Colonic mucosa (tissue), 4 donors: ENCODE results near the gene OGFR. TPM values are rescaled to one million over a fixed set of nuclear protein-coding genes. Genes with fewer than 3 reads are reported as not detected.

ENCODE experiments used
- DNase-seq: peaks from one replicate; pipeline ENCODE4 v3.0.0-alpha.2; 2020
- H3K27ac ChIP-seq: fragments of 200-600 bp; one replicate; pipeline ENCODE4 v1.8.0; 2021
- H3K27me3 ChIP-seq: fragments of 200-600 bp; one replicate; pipeline ENCODE4 v1.8.0; 2021
- H3K36me3 ChIP-seq: fragments of 200-600 bp; one replicate; pipeline ENCODE4 v1.8.0; 2021
- H3K4me1 ChIP-seq: fragments of 200-600 bp; one replicate; pipeline ENCODE4 v1.8.0; 2021; ENCODE audit warnings: mild to moderate bottlenecking
- H3K4me3 ChIP-seq: fragments of 200-600 bp; one replicate; pipeline ENCODE4 v1.8.0; 2021
- H3K9ac ChIP-seq, 2 donors: one replicate each; pipeline ENCODE4 v1.7.0; 2013; ENCODE audit warnings: control low read depth in 2 of 2, low read depth in 2 of 2, low read length in 2 of 2
- H3K9me3 ChIP-seq: fragments of 200-600 bp; one replicate; pipeline ENCODE4 v1.8.0; 2021
- intact Hi-C: fragments of 100-400 bp; cut with DNase I; formaldehyde crosslinking; loops from one replicate; pipeline ENCODE4 v1.14.1; 2022
- total RNA-seq, 2 donors: library from RNA; stranded (reverse); fragmentation: NEBNext Ultra II Directional in 1 of 2; extraction: Animal tissue kit (Norgen Biotek cat#: 25700) in 1 of 2; gene quantifications; one replicate each; pipeline ENCODE4 v1.2.1, GENCODE V29; 2021
- TF ChIP-seq, protein P1 (sequence below): fragments of 200-600 bp; IDR thresholded peaks from one replicate; pipeline ENCODE4 v1.8.0; 2022; ENCODE audit warnings: antibody characterized with exemption, mild to moderate bottlenecking
- donor health status: healthy.
- donor health status: DM: no; HTN: no; CAD: no.
- donor health status: DM: no; HTN: no; CAD: no.

OGFR gene
- total RNA-seq, 2 donors from 2014 or later = 36.3 to 36.8 TPM

DNA sequence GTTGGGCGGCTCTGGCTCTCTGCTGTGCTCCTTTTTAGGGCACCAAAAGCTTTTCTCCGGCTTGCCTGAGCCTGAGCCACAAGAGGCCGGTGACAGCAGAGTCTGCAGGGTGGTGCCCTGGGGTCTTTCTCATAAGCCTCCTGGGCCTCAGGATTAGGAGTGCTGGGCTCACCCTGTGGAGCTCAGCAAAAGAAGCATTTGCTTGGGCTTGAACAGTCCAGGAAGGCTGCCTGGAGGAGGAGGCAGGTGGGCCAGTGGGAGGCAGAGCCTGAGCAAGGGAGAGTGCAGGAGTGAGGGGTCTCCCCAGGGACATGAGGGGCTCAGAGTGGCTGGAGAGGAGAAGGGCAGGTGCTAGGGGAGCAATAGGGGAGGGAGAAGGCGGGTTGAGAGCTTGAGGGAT, 41.2 kb upstream of the OGFR start:
- Histone ChIP-seq H3K4me1 (no peaks in the 10 kb centered on the region), H3K27ac (no peak overlapping the region), H3K27me3 (no peaks in the 10 kb centered on the region), H3K4me3 (no peak overlapping the region), H3K36me3 (no peaks in the 10 kb centered on the region), H3K9ac (no peak overlapping the region), H3K9me3 (no peaks in the 10 kb centered on the region)
- TF ChIP-seq, protein P1, sequence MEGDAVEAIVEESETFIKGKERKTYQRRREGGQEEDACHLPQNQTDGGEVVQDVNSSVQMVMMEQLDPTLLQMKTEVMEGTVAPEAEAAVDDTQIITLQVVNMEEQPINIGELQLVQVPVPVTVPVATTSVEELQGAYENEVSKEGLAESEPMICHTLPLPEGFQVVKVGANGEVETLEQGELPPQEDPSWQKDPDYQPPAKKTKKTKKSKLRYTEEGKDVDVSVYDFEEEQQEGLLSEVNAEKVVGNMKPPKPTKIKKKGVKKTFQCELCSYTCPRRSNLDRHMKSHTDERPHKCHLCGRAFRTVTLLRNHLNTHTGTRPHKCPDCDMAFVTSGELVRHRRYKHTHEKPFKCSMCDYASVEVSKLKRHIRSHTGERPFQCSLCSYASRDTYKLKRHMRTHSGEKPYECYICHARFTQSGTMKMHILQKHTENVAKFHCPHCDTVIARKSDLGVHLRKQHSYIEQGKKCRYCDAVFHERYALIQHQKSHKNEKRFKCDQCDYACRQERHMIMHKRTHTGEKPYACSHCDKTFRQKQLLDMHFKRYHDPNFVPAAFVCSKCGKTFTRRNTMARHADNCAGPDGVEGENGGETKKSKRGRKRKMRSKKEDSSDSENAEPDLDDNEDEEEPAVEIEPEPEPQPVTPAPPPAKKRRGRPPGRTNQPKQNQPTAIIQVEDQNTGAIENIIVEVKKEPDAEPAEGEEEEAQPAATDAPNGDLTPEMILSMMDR = no peak
- intact Hi-C loops = no loop called here
- no peak for DNase-seq

DNA sequence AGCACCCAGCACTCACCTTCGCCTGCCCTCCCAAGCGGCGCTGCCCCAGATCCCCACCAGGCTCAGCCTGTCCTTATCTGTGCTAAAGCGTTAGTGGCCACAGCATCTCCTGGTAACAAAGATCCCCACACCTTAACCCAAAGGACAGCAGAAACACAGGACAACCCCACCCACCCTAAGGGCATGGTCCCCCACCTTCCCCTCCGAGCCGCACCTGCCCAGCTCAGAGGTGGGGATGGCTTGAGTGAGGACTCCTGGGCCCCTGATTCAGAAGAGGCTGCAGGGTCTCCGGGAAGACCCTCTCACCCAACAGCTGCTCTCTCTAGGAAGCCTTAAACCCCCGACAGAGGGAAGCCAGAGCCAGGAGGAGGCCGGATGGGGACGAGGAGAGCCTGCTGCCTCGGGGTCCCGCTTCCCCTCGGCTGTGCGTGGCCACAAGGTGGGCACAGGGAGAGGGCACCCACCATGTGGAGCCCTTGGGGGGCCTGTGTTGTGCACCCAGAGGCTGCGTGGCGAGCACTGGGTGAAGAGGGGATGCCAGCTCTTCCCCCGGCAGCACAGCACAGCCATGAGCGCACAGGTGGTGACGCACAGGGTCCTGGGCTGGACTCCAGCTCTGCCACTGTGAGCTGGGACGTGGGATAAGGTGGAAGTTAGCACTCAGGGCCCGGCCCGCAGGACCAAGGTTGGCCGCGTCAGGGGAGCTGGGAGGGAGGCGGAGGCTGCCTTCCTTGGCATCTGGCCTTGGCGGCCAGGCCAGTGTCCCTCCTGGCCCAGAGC, 40.3 kb upstream of the OGFR start:
- TF ChIP-seq, protein P1 = no peak
- intact Hi-C loops = no loop called here
- Histone ChIP-seq H3K4me1 (no peaks in the 10 kb centered on the region), H3K27me3 (no peaks in the 10 kb centered on the region), H3K27ac (no peak overlapping the region), H3K36me3 (no peaks in the 10 kb centered on the region), H3K9ac (no peak overlapping the region), H3K4me3 (no peak overlapping the region), H3K9me3 (no peaks in the 10 kb centered on the region)
- no peak for DNase-seq

DNA sequence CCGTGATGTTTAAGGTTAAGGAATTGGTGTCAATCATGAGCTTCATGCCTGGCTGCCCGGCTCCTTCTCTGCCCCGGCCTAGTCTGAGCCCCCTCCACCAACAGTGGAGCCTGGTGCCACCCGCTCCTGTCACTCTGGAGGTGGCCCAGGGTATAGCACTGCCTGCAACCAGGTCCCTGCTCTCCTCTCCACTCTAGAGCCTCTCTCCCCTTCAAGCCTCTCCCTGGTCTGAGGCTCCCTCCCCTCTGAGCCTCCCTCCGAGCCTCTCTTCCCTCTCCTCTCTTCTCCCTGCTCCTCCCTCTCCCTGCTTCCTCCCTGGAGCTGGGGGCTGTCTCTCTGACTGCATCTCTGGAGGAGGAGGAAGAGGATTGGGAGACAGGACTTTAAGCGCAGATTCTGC, 39.6 kb upstream of the OGFR start:
- Histone ChIP-seq H3K27ac (no peak overlapping the region), H3K4me1 (no peaks in the 10 kb centered on the region), H3K4me3 (no peak overlapping the region), H3K9ac (no peak overlapping the region), H3K9me3 (no peaks in the 10 kb centered on the region), H3K36me3 (no peaks in the 10 kb centered on the region), H3K27me3 (no peaks in the 10 kb centered on the region)
- no peak for DNase-seq
- intact Hi-C loops = no loop called here
- TF ChIP-seq, protein P1 = no peak

DNA sequence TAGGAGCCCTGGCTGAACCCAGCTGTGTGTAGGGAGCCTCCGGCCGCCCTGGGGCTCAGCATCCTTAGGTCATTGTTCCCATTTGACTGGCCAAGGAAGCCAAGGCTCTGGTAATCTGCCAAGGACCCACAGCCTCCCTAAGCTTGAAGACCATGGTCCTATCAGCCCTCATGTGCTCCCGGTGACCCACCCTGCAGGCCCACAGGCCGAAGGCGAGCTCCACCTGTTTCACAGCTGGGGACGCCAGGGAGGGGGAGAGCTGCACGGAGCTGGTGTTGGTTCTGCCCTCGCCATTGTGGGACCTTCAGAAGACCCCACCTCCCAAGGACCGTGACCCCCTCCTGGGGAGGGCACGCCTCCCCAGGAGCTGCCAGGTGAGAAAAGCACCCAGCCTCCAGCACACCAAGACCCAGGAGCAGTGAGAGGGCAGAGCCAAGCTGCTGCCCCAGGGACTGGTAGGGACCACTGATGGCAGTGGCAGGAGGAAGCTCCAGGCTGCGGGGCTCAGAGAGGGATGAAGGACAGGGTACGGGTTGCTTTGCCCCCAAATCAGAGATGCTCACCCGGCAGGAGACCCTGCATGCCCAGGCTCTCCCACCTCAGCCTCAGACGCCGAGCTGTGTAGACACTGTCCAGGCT, 39.1 kb upstream of the OGFR start:
- TF ChIP-seq, protein P1 = no peak
- intact Hi-C loops = no loop called here

DNA sequence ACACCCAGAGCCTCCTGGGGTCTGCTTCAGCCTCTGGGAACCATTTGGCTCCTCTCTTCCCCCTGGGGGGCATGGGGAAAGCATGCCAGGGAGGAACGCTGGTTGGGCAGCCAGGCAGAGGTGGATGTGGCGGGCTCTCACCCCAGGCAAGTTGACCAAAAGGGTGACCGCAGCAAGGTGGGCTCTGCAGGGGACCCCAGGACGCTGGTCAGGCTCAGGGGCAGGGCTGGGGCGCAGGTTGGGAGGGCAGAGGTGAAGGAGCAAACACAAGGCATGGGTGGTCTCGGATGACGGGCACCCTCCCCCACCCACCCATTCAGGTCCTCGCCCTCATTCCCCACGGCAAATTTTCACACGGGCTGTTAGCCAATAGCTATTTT, 38.6 kb upstream of the OGFR start:
- intact Hi-C loops = no loop called here
- no peak overlapping the region for H3K27ac ChIP-seq
- H3K27me3 ChIP-seq = no peaks in the 10 kb centered on the region
- no peaks in the 10 kb centered on the region for H3K36me3 ChIP-seq
- H3K9me3 ChIP-seq = no peaks in the 10 kb centered on the region
- no peak overlapping the region for H3K4me3 ChIP-seq
- H3K4me1 ChIP-seq = no peaks in the 10 kb centered on the region
- no peak overlapping the region for H3K9ac ChIP-seq
- DNase-seq = no peak
- TF ChIP-seq, protein P1 = no peak

More for the DNA sequence above, 39.1 kb upstream of the OGFR start:
- no peak overlapping the region for H3K27ac ChIP-seq
- no peaks in the 10 kb centered on the region for H3K27me3 ChIP-seq
- H3K36me3 ChIP-seq = no peaks in the 10 kb centered on the region
- no peak overlapping the region for H3K4me3 ChIP-seq
- no peaks in the 10 kb centered on the region for H3K4me1 ChIP-seq
- H3K9me3 ChIP-seq = no peaks in the 10 kb centered on the region
- DNase-seq = no peak
- H3K9ac ChIP-seq = no peak overlapping the region
